Sigmoid colon (tissue), 7 donors: ENCODE data around the gene CCDC146. TPM values are rescaled to one million over a fixed set of nuclear protein-coding genes. Genes with fewer than 3 reads are reported as not detected.

ENCODE experiments used
- DNase-seq: peaks from one replicate; pipeline ENCODE4 v3.0.0-alpha.2; 2019
- H3K27ac ChIP-seq, 4 donors: fragments of 200-600 bp; sonication (generic); one replicate each; pipeline ENCODE4 v1.5.1; 2016 to 2019; ENCODE audit warnings: mild to moderate bottlenecking in 1 of 4
- H3K27me3 ChIP-seq, 3 donors: fragments of 200-600 bp; sonication (generic); one replicate each; pipeline ENCODE4 v1.5.1; 2019; ENCODE audit warnings: mild to moderate bottlenecking in 1 of 3
- H3K36me3 ChIP-seq, 4 donors: fragments of 200-600 bp; sonication (generic); one replicate each; pipeline ENCODE4 v1.5.1; 2016 to 2019
- H3K4me1 ChIP-seq, 4 donors: fragments of 200-600 bp; sonication (generic); one replicate each; pipeline ENCODE4 v1.5.1; 2017 to 2019
- H3K4me3 ChIP-seq, 4 donors: fragments of 200-600 bp; sonication (generic); one replicate each; pipeline ENCODE4 v1.5.1; 2017 to 2019; ENCODE audit warnings: mild to moderate bottlenecking in 2 of 4, moderate library complexity in 1 of 4
- H3K9me3 ChIP-seq, 4 donors: fragments of 200-600 bp in 3 of 4; sonication (generic) in 3 of 4; one replicate each; pipeline versions ENCODE4 v1.5.1 to v1.6.1; 2013 to 2019
- CTCF ChIP-seq, 4 experiments: fragments of 450-650 bp in 3 of 4; fragments of 200-600 bp in 1 of 4; IDR thresholded peaks; one replicate each; pipeline ENCODE4 v1.5.1; 2016 to 2019; ENCODE audit warnings: antibody characterized with exemption in 4 of 4, mild to moderate bottlenecking in 3 of 4, moderate library complexity in 2 of 4
- EP300 ChIP-seq, 4 donors: sonication (generic); formaldehyde crosslinking; IDR thresholded peaks; one replicate each; pipeline ENCODE4 v1.6.1; 2017; ENCODE audit warnings: antibody characterized with exemption in 4 of 4
- POLR2A ChIP-seq, 2 donors: fragments of 450-650 bp; IDR thresholded peaks; one replicate each; pipeline ENCODE4 v1.6.1; 2016; ENCODE audit warnings: antibody characterized with exemption in 2 of 2, mild to moderate bottlenecking in 2 of 2, moderate library complexity in 2 of 2
- POLR2AphosphoS5 ChIP-seq, 4 donors: sonication (generic); formaldehyde crosslinking; IDR thresholded peaks; one replicate each; pipeline ENCODE4 v1.6.1; 2017; ENCODE audit warnings: antibody characterized with exemption in 4 of 4
- WGBS, 2 donors: extraction: QIAGEN DNeasy Blood & Tissue Kit; methylation state at CpG; one replicate each; pipeline ENCODE4 v1.1.7; 2013; 5-methylcytosine and 5-hydroxymethylcytosine counted together
- intact Hi-C: fragments of 100-400 bp; cut with DNase I; formaldehyde crosslinking; loops from one replicate; pipeline ENCODE4 v1.15.1; 2023
- polyA plus RNA-seq, 3 donors: library from polyadenylated mRNA; stranded (reverse); fragments of 200-250 nt; gene quantifications; one replicate each; pipeline ENCODE4 v1.2.3, GENCODE V29; 2013
- total RNA-seq, 4 donors: library from RNA; depleted of rRNA; stranded (reverse); fragments of >200 nt; gene quantifications; one replicate each; pipeline ENCODE4 v1.1.0, GENCODE V29; 2016
- donor health status: healthy with polysubstance abuse.
- donor health status: Bipolar disorder and iron deficiency.
- donor health status: healthy.

CCDC146 gene
- total and polyA plus RNA-seq, 7 donors, result 2.3 to 45.7 (median 18.4) TPM

GRCh38 chr7:77252506-77252905 lies 130.1 kb downstream of the CCDC146 start:
- Histone ChIP-seq H3K27me3 (no peaks in the 10 kb centered on the region), H3K36me3 (no peaks in the 10 kb centered on the region), H3K9me3 (no peaks in the 10 kb centered on the region), H3K27ac (peak overlapping the region in 1 of 4 donors; percentile 7), H3K4me3 (no peak overlapping the region), H3K4me1 (peaks cover 0 to 15% (median 7%) of the 10 kb centered on the region in 4 donors)
- no peak for TF ChIP-seq CTCF (IDR thresholded peaks at IDR 0.05)
- TF ChIP-seq POLR2AphosphoS5 (IDR thresholded peaks at IDR 0.05), result no peak
- no peak for TF ChIP-seq POLR2A (IDR thresholded peaks at IDR 0.05)
- TF ChIP-seq EP300 (IDR thresholded peaks at IDR 0.05), result no peak
- DNase-seq, result no peak
- WGBS, 2 donors, result 89 to 94% methylated on average over 5 of the region's 5 CpGs
- intact Hi-C loops, result no loop called here

- Histone ChIP-seq H3K9me3 (no peaks in the 10 kb centered on the region), H3K36me3 (no peaks in the 10 kb centered on the region), H3K4me1 (peaks cover 0 to 20% (median 9%) of the 10 kb centered on the region in 4 donors), H3K27ac (peak overlapping the region in 1 of 4 donors; percentile 7), H3K27me3 (no peaks in the 10 kb centered on the region), H3K4me3 (no peak overlapping the region)
- intact Hi-C loops, result no loop called here
- TF ChIP-seq EP300 (IDR thresholded peaks at IDR 0.05) (no peak), POLR2A (IDR thresholded peaks at IDR 0.05) (no peak), CTCF (IDR thresholded peaks at IDR 0.05) (no peak), POLR2AphosphoS5 (IDR thresholded peaks at IDR 0.05) (no peak)
- WGBS, 2 donors, result 89 to 90% methylated on average over 3 of the region's 3 CpGs
- no peak for DNase-seq
Observed at GRCh38 chr7:77253151-77253550, 130.7 kb downstream of the CCDC146 start.

GRCh38 chr7:77254429-77254828 lies 132.0 kb downstream of the CCDC146 start:
- H3K9me3 ChIP-seq, result no peaks in the 10 kb centered on the region
- no peak overlapping the region for H3K27ac ChIP-seq
- no peaks in the 10 kb centered on the region for H3K36me3 ChIP-seq
- H3K4me3 ChIP-seq, result no peak overlapping the region
- H3K27me3 ChIP-seq, result no peaks in the 10 kb centered on the region
- no peak for DNase-seq
- peaks cover 0 to 30% (median 21%) of the 10 kb centered on the region in 4 donors for H3K4me1 ChIP-seq
- intact Hi-C loops, result no loop called here
- TF ChIP-seq EP300 (IDR thresholded peaks at IDR 0.05) (no peak), POLR2A (IDR thresholded peaks at IDR 0.05) (no peak), CTCF (IDR thresholded peaks at IDR 0.05) (no peak), POLR2AphosphoS5 (IDR thresholded peaks at IDR 0.05) (no peak)

GRCh38 chr7:77254915-77255314 lies 132.5 kb downstream of the CCDC146 start:
- H3K27me3 ChIP-seq, result no peaks in the 10 kb centered on the region
- intact Hi-C loops, result no loop called here
- H3K27ac ChIP-seq, result no peak overlapping the region
- H3K9me3 ChIP-seq, result no peaks in the 10 kb centered on the region
- H3K36me3 ChIP-seq, result no peaks in the 10 kb centered on the region
- H3K4me1 ChIP-seq, result peaks cover 0 to 30% (median 21%) of the 10 kb centered on the region in 4 donors
- DNase-seq, result no peak
- no peak overlapping the region for H3K4me3 ChIP-seq
- WGBS, 2 donors, result 92 to 95% methylated on average over 2 of the region's 2 CpGs
- TF ChIP-seq EP300 (IDR thresholded peaks at IDR 0.05) (no peak), CTCF (IDR thresholded peaks at IDR 0.05) (no peak), POLR2AphosphoS5 (IDR thresholded peaks at IDR 0.05) (no peak)

GRCh38 chr7:77258014-77258413 lies 135.6 kb downstream of the CCDC146 start:
- intact Hi-C loops, result no loop called here
- no peak for DNase-seq
- no peak overlapping the region for H3K4me3 ChIP-seq
- no peak for TF ChIP-seq POLR2AphosphoS5 (IDR thresholded peaks at IDR 0.05)
- no peak for TF ChIP-seq EP300 (IDR thresholded peaks at IDR 0.05)
- no peak for TF ChIP-seq POLR2A (IDR thresholded peaks at IDR 0.05)
- TF ChIP-seq CTCF (IDR thresholded peaks at IDR 0.05), result no peak
- no peaks in the 10 kb centered on the region for H3K9me3 ChIP-seq
- no peaks in the 10 kb centered on the region for H3K27me3 ChIP-seq
- peak overlapping the region in 1 of 4 donors; percentile 41 for H3K27ac ChIP-seq
- H3K4me1 ChIP-seq, result peaks cover 0 to 24% (median 17%) of the 10 kb centered on the region in 4 donors
- no peaks in the 10 kb centered on the region for H3K36me3 ChIP-seq
- 94% methylated on average over 1 of the region's 1 CpG for WGBS, 2 donors
